Measurements from ENCODE around the gene GALR1. TPM values are rescaled to one million over a fixed set of nuclear protein-coding genes. Genes with fewer than 3 reads are reported as not detected.

The GALR1 gene
- total RNA-seq, 1 donor from 2014 or later: 0.07 TPM

DNA sequence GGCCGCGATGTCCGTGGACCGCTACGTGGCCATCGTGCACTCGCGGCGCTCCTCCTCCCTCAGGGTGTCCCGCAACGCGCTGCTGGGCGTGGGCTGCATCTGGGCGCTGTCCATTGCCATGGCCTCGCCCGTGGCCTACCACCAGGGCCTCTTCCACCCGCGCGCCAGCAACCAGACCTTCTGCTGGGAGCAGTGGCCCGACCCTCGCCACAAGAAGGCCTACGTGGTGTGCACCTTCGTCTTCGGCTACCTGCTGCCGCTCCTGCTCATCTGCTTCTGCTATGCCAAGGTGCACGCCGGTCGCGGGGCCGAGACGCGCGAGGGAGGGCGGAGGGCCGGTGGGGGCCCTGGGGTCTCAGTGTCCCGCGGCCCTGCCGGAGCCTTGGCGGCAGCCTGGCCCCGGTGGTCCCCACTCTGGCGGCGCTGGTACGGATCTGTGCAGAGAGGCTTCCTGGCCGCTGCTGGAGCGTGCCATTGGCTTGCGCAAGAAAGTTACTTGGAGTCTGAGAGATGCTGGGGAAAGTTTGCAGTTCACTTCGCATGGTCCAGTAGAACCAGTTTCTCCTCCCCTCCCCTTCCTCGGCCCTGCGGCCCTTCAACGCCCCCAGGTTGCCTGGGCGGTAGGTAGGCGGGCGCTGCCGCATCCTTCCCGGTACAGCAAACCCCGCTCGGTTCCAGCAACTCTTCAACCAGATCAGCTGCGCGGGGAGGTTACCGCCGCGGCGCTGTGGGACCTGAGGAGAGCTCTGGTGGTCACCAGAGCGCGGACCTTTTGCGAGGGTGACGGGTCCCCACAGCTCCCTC lies 1.5 kb downstream of the GALR1 start:
- peaks cover 7% of the 10 kb centered on the region for H3K4me1 Mint-ChIP-seq (ENCODE audit: unreplicated experiment)
- no peak for DNase-seq (ENCODE audit: extremely low spot score, unreplicated experiment)
- TF ChIP-seq, protein P1, sequence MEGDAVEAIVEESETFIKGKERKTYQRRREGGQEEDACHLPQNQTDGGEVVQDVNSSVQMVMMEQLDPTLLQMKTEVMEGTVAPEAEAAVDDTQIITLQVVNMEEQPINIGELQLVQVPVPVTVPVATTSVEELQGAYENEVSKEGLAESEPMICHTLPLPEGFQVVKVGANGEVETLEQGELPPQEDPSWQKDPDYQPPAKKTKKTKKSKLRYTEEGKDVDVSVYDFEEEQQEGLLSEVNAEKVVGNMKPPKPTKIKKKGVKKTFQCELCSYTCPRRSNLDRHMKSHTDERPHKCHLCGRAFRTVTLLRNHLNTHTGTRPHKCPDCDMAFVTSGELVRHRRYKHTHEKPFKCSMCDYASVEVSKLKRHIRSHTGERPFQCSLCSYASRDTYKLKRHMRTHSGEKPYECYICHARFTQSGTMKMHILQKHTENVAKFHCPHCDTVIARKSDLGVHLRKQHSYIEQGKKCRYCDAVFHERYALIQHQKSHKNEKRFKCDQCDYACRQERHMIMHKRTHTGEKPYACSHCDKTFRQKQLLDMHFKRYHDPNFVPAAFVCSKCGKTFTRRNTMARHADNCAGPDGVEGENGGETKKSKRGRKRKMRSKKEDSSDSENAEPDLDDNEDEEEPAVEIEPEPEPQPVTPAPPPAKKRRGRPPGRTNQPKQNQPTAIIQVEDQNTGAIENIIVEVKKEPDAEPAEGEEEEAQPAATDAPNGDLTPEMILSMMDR (conservative IDR thresholded peaks at IDR 0.05): no peak
- peaks cover 7% of the 10 kb centered on the region for H3K9me3 Mint-ChIP-seq
- H3K27ac Mint-ChIP-seq: no peak overlapping the region
- H3K36me3 Mint-ChIP-seq: no peaks in the 10 kb centered on the region
- H3K4me3 Mint-ChIP-seq: peak overlapping the region; percentile 87
- H3K27me3 Mint-ChIP-seq: peaks cover 88% of the 10 kb centered on the region

DNA sequence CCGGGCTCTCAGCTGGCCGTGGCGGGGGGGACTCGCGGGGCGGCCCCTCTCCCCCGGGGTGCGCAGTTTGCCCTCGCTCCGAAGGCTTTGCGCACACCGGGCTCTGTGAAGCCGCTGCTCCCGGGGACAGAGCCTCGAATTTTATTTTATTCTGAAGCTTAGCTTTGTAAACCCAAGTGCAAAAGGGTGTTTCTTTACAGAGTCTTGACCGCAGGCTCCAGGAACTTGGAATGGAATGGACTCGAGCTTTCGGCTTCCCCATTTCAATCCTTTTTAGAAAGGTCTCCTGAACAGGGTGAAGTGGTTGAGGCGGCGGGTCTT lies 2.0 kb downstream of the GALR1 start:
- DNase-seq (ENCODE audit: extremely low spot score, unreplicated experiment): no peak
- Mint-ChIP-seq H3K36me3 (no peaks in the 10 kb centered on the region), H3K9me3 (peaks cover 7% of the 10 kb centered on the region), H3K27ac (no peak overlapping the region), H3K4me1 (ENCODE audit: unreplicated experiment) (peaks cover 7% of the 10 kb centered on the region), H3K27me3 (peaks cover 88% of the 10 kb centered on the region), H3K4me3 (no peak overlapping the region)
- TF ChIP-seq, protein P1 (conservative IDR thresholded peaks at IDR 0.05): no peak

DNA sequence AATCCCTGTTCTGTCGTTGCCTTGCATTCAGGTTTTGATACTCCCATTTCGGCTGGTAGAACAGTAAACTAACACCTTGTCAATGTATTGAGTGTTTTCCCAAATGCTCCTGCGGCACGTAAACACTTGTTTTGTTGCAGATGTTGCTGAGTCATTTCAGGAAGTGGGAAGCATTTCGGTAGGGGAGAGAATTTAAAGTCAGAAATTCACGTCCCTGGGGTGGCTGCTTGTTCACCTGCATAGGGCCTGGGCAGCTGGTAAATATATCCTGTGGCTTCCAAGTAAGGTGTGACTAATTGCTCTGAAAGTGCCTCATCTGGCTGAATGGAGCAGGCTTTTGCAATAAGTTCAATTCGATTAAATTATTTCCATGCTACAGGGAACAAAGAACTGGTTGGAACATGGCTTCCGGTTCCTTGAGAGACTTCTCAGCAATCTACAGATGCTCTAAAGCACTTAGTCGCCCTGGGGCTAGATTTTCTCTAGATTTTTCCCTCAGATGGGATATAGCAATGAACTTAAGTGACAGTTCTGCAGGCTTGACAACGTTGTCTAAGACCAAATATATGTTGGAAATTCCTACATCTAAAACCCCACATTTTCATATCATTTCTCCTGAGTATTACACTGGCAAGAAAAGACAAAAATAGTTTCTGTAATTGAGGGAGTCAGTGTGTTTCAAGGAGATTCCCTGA lies 5.2 kb downstream of the GALR1 start:
- Mint-ChIP-seq H3K36me3 (no peaks in the 10 kb centered on the region), H3K27ac (no peak overlapping the region), H3K4me1 (ENCODE audit: unreplicated experiment) (no peaks in the 10 kb centered on the region), H3K27me3 (peaks cover 67% of the 10 kb centered on the region), H3K9me3 (no peaks in the 10 kb centered on the region), H3K4me3 (no peak overlapping the region)
- no peak for DNase-seq (ENCODE audit: extremely low spot score, unreplicated experiment)
- TF ChIP-seq, protein P1 (conservative IDR thresholded peaks at IDR 0.05): no peak

DNA sequence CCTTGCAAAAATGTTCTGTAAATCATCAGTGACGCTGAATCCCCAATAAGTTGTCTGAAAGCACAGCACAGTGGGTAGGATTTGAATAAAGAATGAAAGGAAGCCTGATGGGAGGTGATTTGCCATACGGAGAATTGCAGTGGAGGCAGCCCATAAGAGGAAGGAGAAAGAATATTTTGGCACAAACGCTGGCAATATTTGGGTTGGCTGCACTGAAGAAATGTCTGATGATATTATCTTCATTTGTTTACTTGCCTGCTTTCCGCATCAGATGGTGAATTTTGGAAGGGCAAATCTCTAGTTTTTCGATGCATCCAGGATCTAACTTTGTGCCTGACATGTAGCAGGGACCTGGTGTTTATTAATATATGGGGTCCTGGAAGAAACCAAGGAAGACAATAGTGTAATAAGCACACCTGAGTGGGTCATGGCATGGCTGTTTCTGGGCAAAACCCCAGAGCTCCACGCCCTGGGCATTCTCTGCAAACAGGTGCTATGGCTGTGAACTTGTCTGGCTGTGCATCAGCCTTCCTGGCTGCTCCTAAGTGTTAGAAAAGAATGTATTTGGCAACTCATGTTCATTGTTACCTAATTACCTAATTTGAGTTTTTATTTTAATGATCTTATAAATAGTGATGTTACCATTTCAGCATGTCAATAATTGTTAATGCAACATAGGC lies 5.9 kb downstream of the GALR1 start:
- H3K36me3 Mint-ChIP-seq: no peaks in the 10 kb centered on the region
- peaks cover 66% of the 10 kb centered on the region for H3K27me3 Mint-ChIP-seq
- no peaks in the 10 kb centered on the region for H3K4me1 Mint-ChIP-seq (ENCODE audit: unreplicated experiment)
- H3K9me3 Mint-ChIP-seq: no peaks in the 10 kb centered on the region
- no peak for DNase-seq (ENCODE audit: extremely low spot score, unreplicated experiment)
- H3K27ac Mint-ChIP-seq: no peak overlapping the region
- TF ChIP-seq, protein P1 (conservative IDR thresholded peaks at IDR 0.05): no peak
- no peak overlapping the region for H3K4me3 Mint-ChIP-seq

DNA sequence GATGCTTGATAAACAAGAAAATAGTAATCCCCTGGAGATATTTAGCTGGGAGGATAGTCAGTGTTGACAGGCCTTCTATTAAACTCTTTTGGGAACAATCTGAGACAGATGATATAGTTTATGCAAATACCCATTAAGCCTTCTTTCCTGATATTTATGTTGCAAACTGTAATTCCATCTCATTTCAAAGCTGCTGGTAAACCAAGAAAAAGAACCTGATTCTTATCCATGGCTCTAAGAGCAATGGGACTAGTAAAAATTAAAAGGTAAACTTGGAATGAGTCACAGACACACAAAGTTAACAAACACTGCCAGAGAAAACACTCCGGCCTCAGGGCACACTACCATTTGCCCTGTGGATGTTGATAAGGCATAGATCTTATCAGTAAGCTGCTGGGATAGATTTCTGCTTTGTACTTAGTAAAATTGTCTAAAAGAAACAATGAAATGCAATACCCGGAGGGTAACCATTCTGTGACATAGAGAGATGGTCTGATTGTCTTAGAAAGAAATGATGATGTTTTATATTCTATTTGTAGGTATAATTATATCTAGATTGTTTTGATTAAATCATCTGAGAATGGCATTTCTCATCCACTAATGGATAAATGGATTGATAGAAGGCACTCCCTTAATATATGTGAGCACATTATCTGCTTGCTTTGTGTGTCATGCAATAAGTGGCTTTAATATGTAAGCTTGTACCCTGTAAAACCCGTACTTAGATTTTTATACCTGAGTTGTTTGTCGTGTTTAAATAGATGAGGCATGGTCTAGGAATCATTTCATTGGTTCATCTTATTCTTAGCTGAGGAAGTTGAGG lies 13.2 kb downstream of the GALR1 start:
- Mint-ChIP-seq H3K36me3 (no peaks in the 10 kb centered on the region), H3K27me3 (peaks cover 7% of the 10 kb centered on the region), H3K4me3 (no peak overlapping the region), H3K9me3 (no peaks in the 10 kb centered on the region), H3K27ac (no peak overlapping the region), H3K4me1 (ENCODE audit: unreplicated experiment) (no peaks in the 10 kb centered on the region)
- TF ChIP-seq, protein P1 (conservative IDR thresholded peaks at IDR 0.05): no peak
- no peak for DNase-seq (ENCODE audit: extremely low spot score, unreplicated experiment)

Data from type B pancreatic cell (in vitro differentiated cells).